PFSK-1 (cell line): ENCODE measurements around the gene NALCN.

Experiments
- FOXP2 ChIP-seq: optimal IDR thresholded peaks from 2 replicates; pipeline ENCODE3; 2011; ENCODE audit warnings: borderline replicate concordance, control low read depth, inconsistent platforms; ENCODE audit not compliant: insufficient read depth; ENCODE audit errors: extremely low read length, extremely low read depth
- POLR2AphosphoS5 ChIP-seq: IDR thresholded peaks from 2 replicates; pipeline ENCODE4 v1.6.1; 2012; ENCODE audit warnings: low read depth, mild to moderate bottlenecking, control low read depth, low read length, moderate library complexity
- REST ChIP-seq, 2 experiments: IDR thresholded peaks; 2 replicates each; pipeline versions ENCODE4 v1.6.1 to v1.8.0; 2011 to 2012; ENCODE audit warnings: low read depth in 2 of 2, low read length in 2 of 2, control low read depth in 1 of 2, inconsistent platforms in 1 of 2, mild to moderate bottlenecking in 1 of 2, moderate library complexity in 1 of 2; ENCODE audit not compliant: insufficient read depth in 1 of 2
- SIN3A ChIP-seq: IDR thresholded peaks from 2 replicates; pipeline ENCODE4 v1.6.1; 2012; ENCODE audit warnings: mild to moderate bottlenecking, low read length, moderate library complexity, borderline replicate concordance; ENCODE audit not compliant: insufficient read depth
- TAF1 ChIP-seq: IDR thresholded peaks from 2 replicates; pipeline ENCODE4 v1.6.1; 2012; ENCODE audit warnings: low read length, control low read depth, borderline replicate concordance; ENCODE audit not compliant: insufficient read depth

The NALCN gene

GRCh38 chr13:101116341-101116740, 300.0 kb downstream of the NALCN start:
- TF ChIP-seq TAF1 (no peak), SIN3A (no peak), FOXP2 (no peak), POLR2AphosphoS5 (no peak), REST (IDR thresholded peaks at IDR 0.05; ENCODE audit: insufficient read depth in 1 of 2, low read depth in 2 of 2, low read length in 2 of 2) (no peak)

- TF ChIP-seq SIN3A (no peak), POLR2AphosphoS5 (no peak), REST (IDR thresholded peaks at IDR 0.05; ENCODE audit: insufficient read depth in 1 of 2, low read depth in 2 of 2, low read length in 2 of 2) (no peak), TAF1 (no peak), FOXP2 (no peak)
These were observed 300.5 kb downstream of the NALCN start for GRCh38 chr13:101115762-101116171.

GRCh38 chr13:101111894-101112293, 304.4 kb downstream of the NALCN start:
- TF ChIP-seq TAF1 (no peak), REST (IDR thresholded peaks at IDR 0.05; ENCODE audit: insufficient read depth in 1 of 2, low read depth in 2 of 2, low read length in 2 of 2) (no peak), POLR2AphosphoS5 (no peak), FOXP2 (no peak), SIN3A (no peak)

GRCh38 chr13:101109005-101109404, 307.3 kb downstream of the NALCN start:
- TF ChIP-seq REST (IDR thresholded peaks at IDR 0.05; ENCODE audit: insufficient read depth in 1 of 2, low read depth in 2 of 2, low read length in 2 of 2) = no peak
- no peak for TF ChIP-seq TAF1
- no peak for TF ChIP-seq SIN3A
- TF ChIP-seq FOXP2 = no peak
- TF ChIP-seq POLR2AphosphoS5 = no peak

GRCh38 chr13:101098873-101099272, 317.4 kb downstream of the NALCN start:
- no peak for TF ChIP-seq POLR2AphosphoS5
- TF ChIP-seq TAF1 = no peak
- no peak for TF ChIP-seq SIN3A
- no peak for TF ChIP-seq FOXP2
- no peak for TF ChIP-seq REST (IDR thresholded peaks at IDR 0.05; ENCODE audit: insufficient read depth in 1 of 2, low read depth in 2 of 2, low read length in 2 of 2)
